ENCODE results near the gene THBS1.

Gene THBS1

DNA sequence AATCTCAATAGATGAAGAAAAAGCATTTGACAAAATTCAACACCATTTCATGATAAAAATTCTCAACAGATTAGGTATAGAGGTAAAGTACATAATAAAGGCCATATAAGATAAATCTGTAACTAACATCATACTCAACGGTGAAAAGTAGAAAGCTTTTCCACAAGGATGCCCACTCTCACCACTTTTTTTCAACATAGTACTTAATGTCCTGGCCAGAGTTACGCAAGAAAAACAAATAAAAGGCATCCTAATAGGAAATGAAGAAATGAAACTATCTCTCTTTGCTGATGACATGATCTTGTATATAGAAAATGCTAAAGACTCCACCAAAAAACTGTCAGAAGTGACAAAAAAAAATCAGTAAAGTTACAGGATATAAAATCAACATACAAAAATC is 33.0 kb downstream of the THBS1 start:
- no peaks in the 10 kb centered on the region for H3K36me3 ChIP-seq (ENCODE audit: control insufficient read depth, insufficient read depth, low read length)
- H3K27me3 ChIP-seq (replicated peaks; ENCODE audit: control insufficient read depth, insufficient read depth, low read length): no peaks in the 10 kb centered on the region
- TF ChIP-seq, protein P1, sequence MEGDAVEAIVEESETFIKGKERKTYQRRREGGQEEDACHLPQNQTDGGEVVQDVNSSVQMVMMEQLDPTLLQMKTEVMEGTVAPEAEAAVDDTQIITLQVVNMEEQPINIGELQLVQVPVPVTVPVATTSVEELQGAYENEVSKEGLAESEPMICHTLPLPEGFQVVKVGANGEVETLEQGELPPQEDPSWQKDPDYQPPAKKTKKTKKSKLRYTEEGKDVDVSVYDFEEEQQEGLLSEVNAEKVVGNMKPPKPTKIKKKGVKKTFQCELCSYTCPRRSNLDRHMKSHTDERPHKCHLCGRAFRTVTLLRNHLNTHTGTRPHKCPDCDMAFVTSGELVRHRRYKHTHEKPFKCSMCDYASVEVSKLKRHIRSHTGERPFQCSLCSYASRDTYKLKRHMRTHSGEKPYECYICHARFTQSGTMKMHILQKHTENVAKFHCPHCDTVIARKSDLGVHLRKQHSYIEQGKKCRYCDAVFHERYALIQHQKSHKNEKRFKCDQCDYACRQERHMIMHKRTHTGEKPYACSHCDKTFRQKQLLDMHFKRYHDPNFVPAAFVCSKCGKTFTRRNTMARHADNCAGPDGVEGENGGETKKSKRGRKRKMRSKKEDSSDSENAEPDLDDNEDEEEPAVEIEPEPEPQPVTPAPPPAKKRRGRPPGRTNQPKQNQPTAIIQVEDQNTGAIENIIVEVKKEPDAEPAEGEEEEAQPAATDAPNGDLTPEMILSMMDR (IDR thresholded peaks at IDR 0.05; ENCODE audit: insufficient read depth, low read length, poor library complexity, severe bottlenecking): no peak
- no peak for DNase-seq (ENCODE audit: extremely low read depth, insufficient read length)
- H3K4me3 ChIP-seq (replicated peaks; ENCODE audit: low read depth, low read length): no peak overlapping the region

DNA sequence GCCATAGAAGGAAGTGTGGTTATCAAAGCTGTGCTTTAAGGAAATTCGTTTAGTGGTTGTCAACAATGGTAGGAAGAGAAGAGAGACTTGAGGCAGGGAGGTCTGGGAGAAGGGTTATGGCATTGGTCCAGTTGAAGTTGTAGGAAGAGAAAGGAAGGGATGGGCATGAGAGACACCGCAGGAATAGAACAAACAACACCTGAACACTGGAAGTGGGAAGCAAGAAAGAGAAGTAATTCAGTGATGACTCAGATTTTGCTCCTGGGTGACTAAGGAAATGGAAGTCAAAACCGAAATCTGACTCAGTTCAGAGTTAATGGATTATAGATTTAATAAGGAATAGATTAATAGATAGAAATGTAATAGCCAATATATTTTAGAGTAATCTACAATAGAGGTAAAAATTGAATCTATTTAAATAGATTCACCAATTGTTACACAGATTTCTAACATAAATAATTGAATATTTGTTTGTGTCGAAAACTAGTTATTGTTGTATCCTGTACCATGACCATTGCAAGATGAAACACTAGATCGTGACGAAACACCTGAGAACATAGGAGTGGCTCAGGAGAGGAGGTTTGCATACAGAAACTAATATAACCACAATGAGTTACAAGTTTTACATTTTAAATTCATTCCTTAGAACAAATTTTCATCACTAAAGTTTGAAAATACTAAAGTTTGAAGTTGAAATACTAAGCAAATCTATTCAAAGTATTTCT is 36.0 kb downstream of the THBS1 start:
- TF ChIP-seq, protein P1 (IDR thresholded peaks at IDR 0.05; ENCODE audit: insufficient read depth, low read length, poor library complexity, severe bottlenecking): no peak
- no peak for DNase-seq (ENCODE audit: extremely low read depth, insufficient read length)
- Histone ChIP-seq H3K36me3 (ENCODE audit: control insufficient read depth, insufficient read depth, low read length) (no peaks in the 10 kb centered on the region), H3K27me3 (replicated peaks; ENCODE audit: control insufficient read depth, insufficient read depth, low read length) (no peaks in the 10 kb centered on the region), H3K4me3 (replicated peaks; ENCODE audit: low read depth, low read length) (no peak overlapping the region)

DNA sequence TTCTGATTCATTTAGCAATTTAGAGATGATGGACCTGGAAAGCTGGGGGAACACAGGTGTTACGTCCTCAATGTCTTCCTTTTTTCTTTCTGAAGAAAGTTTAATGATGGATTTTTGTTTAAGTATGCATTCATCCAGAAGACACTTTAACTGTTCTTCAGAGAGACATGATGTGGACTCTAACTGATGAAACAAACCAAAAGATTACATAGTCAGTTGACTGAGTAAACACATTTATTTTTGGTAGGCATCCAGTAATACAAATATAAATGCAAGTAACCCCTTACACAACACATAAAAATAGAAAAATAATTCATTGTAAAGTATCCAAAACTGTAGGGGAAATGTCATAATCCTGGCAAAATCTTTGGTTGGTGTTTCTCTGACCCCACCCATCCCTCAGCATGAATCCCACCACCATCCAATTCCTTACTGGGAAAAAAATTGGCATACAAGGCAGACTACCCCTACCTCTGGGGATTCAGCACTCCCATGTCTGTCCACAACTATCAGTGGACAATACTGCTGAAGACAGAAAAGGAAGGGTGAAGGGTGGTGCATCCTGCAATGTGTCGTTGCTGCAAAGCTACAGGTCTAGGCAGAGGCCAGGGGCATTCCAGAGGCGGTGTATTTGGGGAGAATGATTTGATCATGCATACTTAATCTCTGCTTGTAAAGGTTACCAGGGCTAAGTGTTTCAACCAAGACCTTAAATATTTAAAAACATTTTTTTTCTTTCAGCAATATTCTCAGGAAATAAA is 37.4 kb downstream of the THBS1 start:
- H3K36me3 ChIP-seq (ENCODE audit: control insufficient read depth, insufficient read depth, low read length): no peaks in the 10 kb centered on the region
- no peak overlapping the region for H3K4me3 ChIP-seq (replicated peaks; ENCODE audit: low read depth, low read length)
- DNase-seq (ENCODE audit: extremely low read depth, insufficient read length): no peak
- no peaks in the 10 kb centered on the region for H3K27me3 ChIP-seq (replicated peaks; ENCODE audit: control insufficient read depth, insufficient read depth, low read length)
- TF ChIP-seq, protein P1 (IDR thresholded peaks at IDR 0.05; ENCODE audit: insufficient read depth, low read length, poor library complexity, severe bottlenecking): no peak

DNA sequence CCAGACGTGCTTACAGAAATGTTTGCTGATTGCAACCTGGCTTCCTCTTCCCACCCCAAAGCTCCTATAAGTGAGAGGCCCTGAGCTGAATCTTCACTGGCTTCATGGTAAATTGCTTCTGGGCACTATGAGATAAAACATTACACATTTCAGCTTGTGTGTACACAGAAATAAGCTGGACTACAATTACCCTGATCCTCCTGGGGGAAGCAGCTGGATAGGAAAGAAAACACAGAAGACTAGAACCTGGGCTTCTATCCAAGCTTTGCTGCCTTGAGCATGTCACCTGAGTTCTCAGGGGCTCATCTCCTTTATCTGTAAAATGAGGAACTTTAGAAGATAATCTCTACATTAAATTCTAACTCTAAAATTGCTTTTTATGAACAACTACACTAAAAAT is 40.3 kb downstream of the THBS1 start:
- no peak for DNase-seq (ENCODE audit: extremely low read depth, insufficient read length)
- TF ChIP-seq, protein P1 (IDR thresholded peaks at IDR 0.05; ENCODE audit: insufficient read depth, low read length, poor library complexity, severe bottlenecking): no peak
- Histone ChIP-seq H3K27me3 (replicated peaks; ENCODE audit: control insufficient read depth, insufficient read depth, low read length) (no peaks in the 10 kb centered on the region), H3K4me3 (replicated peaks; ENCODE audit: low read depth, low read length) (no peak overlapping the region), H3K36me3 (ENCODE audit: control insufficient read depth, insufficient read depth, low read length) (no peaks in the 10 kb centered on the region)

DNA sequence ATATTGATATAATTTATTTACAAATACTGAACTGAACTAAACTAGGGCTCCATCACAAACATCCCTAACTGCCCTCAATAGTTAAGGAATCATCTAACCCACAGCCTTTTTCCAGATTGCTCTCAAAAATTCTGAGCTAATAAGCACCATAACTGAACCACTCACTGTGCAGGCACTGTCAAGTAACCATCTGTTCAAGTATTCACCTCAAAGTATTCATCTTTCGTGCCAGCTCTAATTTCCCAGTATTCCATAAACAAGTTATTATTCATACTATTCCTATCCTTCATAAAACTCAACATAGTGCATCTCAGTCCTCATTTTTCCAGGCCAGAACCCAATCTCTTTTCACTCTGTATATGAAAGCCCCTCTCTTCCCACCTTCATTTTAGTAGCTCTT is 41.1 kb downstream of the THBS1 start:
- TF ChIP-seq, protein P1 (IDR thresholded peaks at IDR 0.05; ENCODE audit: insufficient read depth, low read length, poor library complexity, severe bottlenecking): no peak
- DNase-seq (ENCODE audit: extremely low read depth, insufficient read length): no peak
- Histone ChIP-seq H3K27me3 (replicated peaks; ENCODE audit: control insufficient read depth, insufficient read depth, low read length) (no peaks in the 10 kb centered on the region), H3K36me3 (ENCODE audit: control insufficient read depth, insufficient read depth, low read length) (no peaks in the 10 kb centered on the region), H3K4me3 (replicated peaks; ENCODE audit: low read depth, low read length) (no peak overlapping the region)

All from GM06990 (cell line).